Cardiac fibroblast (primary cell): Measurements from ENCODE around the gene CFAP299.

Experiments
- DNase-seq, 2 donors: peaks; one replicate each; pipeline versions ENCODE4 v3.0.0 to v3.0.0-alpha.2; 2010; ENCODE audit warnings: low read depth in 2 of 2
- H3K4me3 ChIP-seq, 2 donors: replicated peaks in 1 of 2; 1 replicate in 1 of 2; 2 replicates in 1 of 2; pipeline ENCODE4 v1.5.1; 2011; ENCODE audit warnings: low read depth in 2 of 2, low read length in 2 of 2, mild to moderate bottlenecking in 2 of 2, moderate library complexity in 1 of 2
- CTCF ChIP-seq: IDR thresholded peaks from one replicate; pipeline ENCODE4 v1.5.1; 2011; ENCODE audit warnings: low read depth, mild to moderate bottlenecking, low read length, inconsistent platforms

The CFAP299 gene

DNA sequence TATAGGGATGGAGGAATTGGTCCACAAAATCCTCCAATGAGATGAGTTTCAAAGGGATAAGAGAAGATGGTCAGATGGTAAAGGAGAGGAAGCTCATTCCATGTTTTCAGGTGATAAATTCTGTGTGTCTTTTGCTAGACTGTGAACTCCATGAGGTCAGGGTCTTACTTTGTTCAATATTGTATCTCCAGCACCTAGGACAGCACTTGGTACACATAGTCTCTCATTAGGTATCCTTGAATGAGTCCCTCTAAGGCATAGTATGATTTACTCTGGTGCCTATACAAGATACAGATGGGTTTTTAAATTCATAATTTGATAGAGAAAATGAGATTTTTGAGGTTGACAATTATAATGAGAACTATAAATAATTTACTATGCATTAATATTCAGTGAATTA lies 510.7 kb downstream of the CFAP299 start:
- DNase-seq, result no peak
- TF ChIP-seq CTCF, result no peak
- H3K4me3 ChIP-seq, result no peak overlapping the region

- no peak for DNase-seq
- no peak overlapping the region for H3K4me3 ChIP-seq
- TF ChIP-seq CTCF, result no peak
Measured at GRCh38 chr4:80852061-80852460, 516.5 kb downstream of the CFAP299 start.

DNA sequence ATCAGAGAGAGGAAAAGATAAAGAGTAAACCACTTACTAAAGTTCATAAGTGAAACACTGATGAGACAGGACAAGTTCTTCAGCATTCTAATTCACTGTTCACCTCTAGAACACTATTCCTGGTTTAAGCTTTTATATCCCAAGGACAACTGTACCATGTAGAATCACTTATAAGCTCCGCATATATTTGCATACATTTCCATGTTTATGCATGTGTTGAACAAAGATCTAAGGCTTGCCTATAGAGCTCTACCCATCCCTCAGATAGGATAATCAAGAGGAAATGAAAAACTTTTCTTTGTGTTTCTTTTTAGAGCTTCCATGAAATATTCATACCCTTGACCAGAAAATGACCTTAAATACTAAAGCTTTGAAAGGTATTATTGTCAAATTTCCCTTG lies 538.0 kb downstream of the CFAP299 start:
- TF ChIP-seq CTCF, result no peak
- no peak for DNase-seq
- no peak overlapping the region for H3K4me3 ChIP-seq

GRCh38 chr4:80874979-80875378 lies 539.4 kb downstream of the CFAP299 start:
- TF ChIP-seq CTCF, result no peak
- H3K4me3 ChIP-seq, result no peak overlapping the region
- no peak for DNase-seq

GRCh38 chr4:80875642-80876041 lies 540.1 kb downstream of the CFAP299 start:
- no peak for TF ChIP-seq CTCF
- DNase-seq, result no peak
- H3K4me3 ChIP-seq, result no peak overlapping the region

GRCh38 chr4:80876810-80877209 lies 541.3 kb downstream of the CFAP299 start:
- TF ChIP-seq CTCF, result no peak
- DNase-seq, result no peak
- H3K4me3 ChIP-seq, result no peak overlapping the region

DNA sequence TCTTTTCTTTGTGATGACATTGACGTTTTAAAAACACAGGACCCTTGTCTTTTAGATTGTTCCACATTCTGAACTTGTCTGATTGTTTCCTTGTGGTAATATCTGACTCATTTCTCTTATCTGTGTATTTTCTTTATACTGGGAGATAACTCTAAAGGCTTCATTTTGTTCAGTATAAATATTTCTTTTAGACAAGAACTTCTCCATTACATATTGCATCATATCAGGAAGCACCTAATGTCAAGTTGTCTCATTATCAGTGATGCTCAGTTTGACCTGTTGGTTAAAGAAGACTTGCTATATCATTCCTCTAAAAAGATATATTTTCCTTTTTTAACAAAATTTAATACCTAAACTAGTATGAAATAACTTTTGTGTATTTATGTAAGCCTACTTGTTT lies 542.7 kb downstream of the CFAP299 start:
- no peak overlapping the region for H3K4me3 ChIP-seq
- DNase-seq, result no peak
- no peak for TF ChIP-seq CTCF
